Measurements from ENCODE around the gene TET2. TPM values are rescaled to one million over a fixed set of nuclear protein-coding genes. Genes with fewer than 3 reads are reported as not detected.

Gene TET2
- total RNA-seq, 1 donor = 99.1 TPM

- no peaks in the 10 kb centered on the region for H3K27me3 ChIP-seq (ENCODE audit: insufficient read depth, low read length)
- H3K4me3 ChIP-seq (ENCODE audit: low read length) = no peak overlapping the region
- H3K4me1 ChIP-seq (ENCODE audit: insufficient read depth, low read length) = no peaks in the 10 kb centered on the region
- H3K9me3 ChIP-seq (ENCODE audit: low read depth, low read length) = no peaks in the 10 kb centered on the region
Observed at GRCh38 chr4:105267280-105267679, 120.6 kb downstream of the TET2 start.

GRCh38 chr4:105272002-105272401 lies 125.3 kb downstream of the TET2 start:
- H3K9me3 ChIP-seq (ENCODE audit: low read depth, low read length) = no peaks in the 10 kb centered on the region
- H3K27me3 ChIP-seq (ENCODE audit: insufficient read depth, low read length) = no peaks in the 10 kb centered on the region
- H3K4me3 ChIP-seq (ENCODE audit: low read length) = no peak overlapping the region
- H3K4me1 ChIP-seq (ENCODE audit: insufficient read depth, low read length) = no peaks in the 10 kb centered on the region

GRCh38 chr4:105273230-105273629 lies 126.6 kb downstream of the TET2 start:
- Histone ChIP-seq H3K4me3 (ENCODE audit: low read length) (no peak overlapping the region), H3K9me3 (ENCODE audit: low read depth, low read length) (no peaks in the 10 kb centered on the region), H3K27me3 (ENCODE audit: insufficient read depth, low read length) (no peaks in the 10 kb centered on the region), H3K4me1 (ENCODE audit: insufficient read depth, low read length) (no peaks in the 10 kb centered on the region)

- no peaks in the 10 kb centered on the region for H3K27me3 ChIP-seq (ENCODE audit: insufficient read depth, low read length)
- no peaks in the 10 kb centered on the region for H3K4me1 ChIP-seq (ENCODE audit: insufficient read depth, low read length)
- no peak overlapping the region for H3K4me3 ChIP-seq (ENCODE audit: low read length)
- no peaks in the 10 kb centered on the region for H3K9me3 ChIP-seq (ENCODE audit: low read depth, low read length)
Observed at GRCh38 chr4:105274090-105274489, 127.4 kb downstream of the TET2 start.

- H3K4me3 ChIP-seq (ENCODE audit: low read length) = no peak overlapping the region
- H3K9me3 ChIP-seq (ENCODE audit: low read depth, low read length) = no peaks in the 10 kb centered on the region
- no peaks in the 10 kb centered on the region for H3K27me3 ChIP-seq (ENCODE audit: insufficient read depth, low read length)
- no peaks in the 10 kb centered on the region for H3K4me1 ChIP-seq (ENCODE audit: insufficient read depth, low read length)
Observed at GRCh38 chr4:105274504-105274903, 127.8 kb downstream of the TET2 start.

- Histone ChIP-seq H3K4me1 (ENCODE audit: insufficient read depth, low read length) (no peaks in the 10 kb centered on the region), H3K4me3 (ENCODE audit: low read length) (no peak overlapping the region)
Observed at GRCh38 chr4:105276361-105277104, 129.9 kb downstream of the TET2 start.

GRCh38 chr4:105277702-105278101 lies 131.0 kb downstream of the TET2 start:
- no peak overlapping the region for H3K4me3 ChIP-seq (ENCODE audit: low read length)
- no peaks in the 10 kb centered on the region for H3K27me3 ChIP-seq (ENCODE audit: insufficient read depth, low read length)
- H3K4me1 ChIP-seq (ENCODE audit: insufficient read depth, low read length) = no peaks in the 10 kb centered on the region
- H3K9me3 ChIP-seq (ENCODE audit: low read depth, low read length) = no peaks in the 10 kb centered on the region

More at GRCh38 chr4:105276361-105277104, 129.9 kb downstream of the TET2 start:
- Histone ChIP-seq H3K9me3 (ENCODE audit: low read depth, low read length) (no peaks in the 10 kb centered on the region), H3K27me3 (ENCODE audit: insufficient read depth, low read length) (no peaks in the 10 kb centered on the region)

- Histone ChIP-seq H3K4me1 (ENCODE audit: insufficient read depth, low read length) (no peaks in the 10 kb centered on the region), H3K27me3 (ENCODE audit: insufficient read depth, low read length) (no peaks in the 10 kb centered on the region), H3K9me3 (ENCODE audit: low read depth, low read length) (no peaks in the 10 kb centered on the region), H3K4me3 (ENCODE audit: low read length) (no peak overlapping the region)
Observed at GRCh38 chr4:105279314-105279713, 132.6 kb downstream of the TET2 start.

- H3K27me3 ChIP-seq (ENCODE audit: insufficient read depth, low read length) = no peaks in the 10 kb centered on the region
- H3K9me3 ChIP-seq (ENCODE audit: low read depth, low read length) = no peaks in the 10 kb centered on the region
- H3K4me3 ChIP-seq (ENCODE audit: low read length) = no peak overlapping the region
- no peaks in the 10 kb centered on the region for H3K4me1 ChIP-seq (ENCODE audit: insufficient read depth, low read length)
Observed at GRCh38 chr4:105280338-105281123, 133.9 kb downstream of the TET2 start.

- Histone ChIP-seq H3K4me1 (ENCODE audit: insufficient read depth, low read length) (no peaks in the 10 kb centered on the region), H3K27me3 (ENCODE audit: insufficient read depth, low read length) (no peaks in the 10 kb centered on the region), H3K9me3 (ENCODE audit: low read depth, low read length) (no peaks in the 10 kb centered on the region), H3K4me3 (ENCODE audit: low read length) (no peak overlapping the region)
Observed at GRCh38 chr4:105281124-105281415, 134.4 kb downstream of the TET2 start.

- peaks cover 3% of the 10 kb centered on the region for H3K9me3 ChIP-seq (ENCODE audit: low read depth, low read length)
- H3K4me3 ChIP-seq (ENCODE audit: low read length) = no peak overlapping the region
- no peaks in the 10 kb centered on the region for H3K27me3 ChIP-seq (ENCODE audit: insufficient read depth, low read length)
- H3K4me1 ChIP-seq (ENCODE audit: insufficient read depth, low read length) = no peaks in the 10 kb centered on the region
Observed at GRCh38 chr4:105282489-105282888, 135.8 kb downstream of the TET2 start.

- Histone ChIP-seq H3K4me3 (ENCODE audit: low read length) (no peak overlapping the region), H3K9me3 (ENCODE audit: low read depth, low read length) (peaks cover 13% of the 10 kb centered on the region), H3K27me3 (ENCODE audit: insufficient read depth, low read length) (no peaks in the 10 kb centered on the region), H3K4me1 (ENCODE audit: insufficient read depth, low read length) (no peaks in the 10 kb centered on the region)
Observed at GRCh38 chr4:105283501-105283900, 136.8 kb downstream of the TET2 start.

- no peaks in the 10 kb centered on the region for H3K27me3 ChIP-seq (ENCODE audit: insufficient read depth, low read length)
- H3K9me3 ChIP-seq (ENCODE audit: low read depth, low read length) = peaks cover 16% of the 10 kb centered on the region
- H3K4me3 ChIP-seq (ENCODE audit: low read length) = no peak overlapping the region
- H3K4me1 ChIP-seq (ENCODE audit: insufficient read depth, low read length) = no peaks in the 10 kb centered on the region
Observed at GRCh38 chr4:105288121-105288520, 141.4 kb downstream of the TET2 start.

GRCh38 chr4:105291925-105292324 lies 145.2 kb downstream of the TET2 start:
- peaks cover 17% of the 10 kb centered on the region for H3K4me1 ChIP-seq (ENCODE audit: insufficient read depth, low read length)
- peaks cover 16% of the 10 kb centered on the region for H3K9me3 ChIP-seq (ENCODE audit: low read depth, low read length)
- no peak overlapping the region for H3K4me3 ChIP-seq (ENCODE audit: low read length)
- no peaks in the 10 kb centered on the region for H3K27me3 ChIP-seq (ENCODE audit: insufficient read depth, low read length)

GRCh38 chr4:105293360-105293759 lies 146.7 kb downstream of the TET2 start:
- Histone ChIP-seq H3K9me3 (ENCODE audit: low read depth, low read length) (peaks cover 5% of the 10 kb centered on the region), H3K4me1 (ENCODE audit: insufficient read depth, low read length) (peaks cover 18% of the 10 kb centered on the region), H3K27me3 (ENCODE audit: insufficient read depth, low read length) (no peaks in the 10 kb centered on the region), H3K4me3 (ENCODE audit: low read length) (no peak overlapping the region)

GRCh38 chr4:105296672-105297071 lies 150.0 kb downstream of the TET2 start:
- Histone ChIP-seq H3K27me3 (ENCODE audit: insufficient read depth, low read length) (no peaks in the 10 kb centered on the region), H3K4me1 (ENCODE audit: insufficient read depth, low read length) (peaks cover 18% of the 10 kb centered on the region), H3K9me3 (ENCODE audit: low read depth, low read length) (no peaks in the 10 kb centered on the region), H3K4me3 (ENCODE audit: low read length) (no peak overlapping the region)
